D721Med (cell line): ENCODE results near the gene SUCLG2.

Experiments used
- DNase-seq: peaks from one replicate; pipeline ENCODE4 v3.0.0; 2011; ENCODE audit warnings: low spot score; ENCODE audit not compliant: insufficient read length
- FAIRE-seq: peaks from 2 replicates; lab custom pipeline; 2011; peaks lifted over from hg19 to GRCh38; lab: Jason Lieb, UNC
- CTCF ChIP-seq: IDR thresholded peaks from 2 replicates; pipeline ENCODE4 v1.5.1; 2012; ENCODE audit warnings: mild to moderate bottlenecking, control low read depth; ENCODE audit not compliant: insufficient read depth; ENCODE audit errors: missing control alignments

The SUCLG2 gene

GRCh38 chr3:67644827-67645226 is 9.6 kb downstream of the SUCLG2 start:
- no peak for TF ChIP-seq CTCF
- FAIRE-seq (no peak), DNase-seq (no peak)

GRCh38 chr3:67642734-67643133 is 11.7 kb downstream of the SUCLG2 start:
- no peak for TF ChIP-seq CTCF
- no peak for FAIRE-seq
- no peak for DNase-seq

- TF ChIP-seq CTCF, result no peak
- DNase-seq (no peak), FAIRE-seq (no peak)
Observed at GRCh38 chr3:67642190-67642589, 12.2 kb downstream of the SUCLG2 start.

GRCh38 chr3:67641451-67641850 is 13.0 kb downstream of the SUCLG2 start:
- no peak for DNase-seq
- FAIRE-seq, result no peak
- no peak for TF ChIP-seq CTCF

- TF ChIP-seq CTCF, result no peak
- FAIRE-seq, result no peak
- no peak for DNase-seq
Observed at GRCh38 chr3:67640023-67640660, 14.3 kb downstream of the SUCLG2 start.

- FAIRE-seq, result no peak
- TF ChIP-seq CTCF, result no peak
- DNase-seq, result no peak
Observed at GRCh38 chr3:67637255-67637900, 17.0 kb downstream of the SUCLG2 start.

GRCh38 chr3:67635806-67636205 is 18.6 kb downstream of the SUCLG2 start:
- DNase-seq (no peak), FAIRE-seq (no peak)
- TF ChIP-seq CTCF, result no peak
